NCI-H69 (cell line): ENCODE measurements around the gene KYNU.
"Not testable (repeated sequence)": the region's sequence is repeated elsewhere in the genome, so short reads cannot be mapped to it uniquely, and the experiment has no call there.

ENCODE experiments used
- DNase-seq: peaks from one replicate; lab custom pipeline; 2025; lab: John Stamatoyannopoulos, UW

The KYNU gene

DNA sequence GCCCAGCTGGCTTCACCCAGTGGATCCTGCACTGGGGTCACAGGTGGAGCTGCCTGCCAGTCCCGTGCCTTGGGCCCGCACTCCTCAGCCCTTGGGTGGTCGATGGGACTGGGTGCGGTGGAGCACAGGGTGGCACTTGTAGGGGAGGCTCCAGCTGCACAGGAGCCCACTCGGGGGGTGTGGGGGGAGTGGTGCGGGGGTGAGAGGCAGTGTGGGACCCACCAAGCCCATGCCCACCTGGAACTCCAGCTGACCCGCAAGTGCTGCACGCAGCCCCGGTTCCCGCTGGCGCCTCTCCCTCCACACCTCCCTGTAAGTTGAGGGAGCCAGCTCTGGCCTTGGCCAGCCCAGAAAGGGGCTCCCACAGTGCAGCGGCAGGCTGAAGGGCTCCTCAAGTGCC, 212.1 kb downstream of the KYNU start:
- DNase-seq, result not testable (repeated sequence)
